OCI-LY7 (cell line): Measurements from ENCODE around the gene DHFR2.

ENCODE experiments used
- EZH2phosphoT487 ChIP-seq: fragments of 200-600 bp; sonication (generic); IDR thresholded peaks from 2 replicates; pipeline ENCODE4 v1.6.1; 2018; ENCODE audit warnings: low read depth, borderline replicate concordance, mild to moderate bottlenecking, mixed run types, antibody characterized with exemption, low read length, moderate library complexity, mixed read lengths
- TF ChIP-seq, protein P1 (sequence below): fragments of 200-600 bp; sonication (generic); conservative IDR thresholded peaks from 2 replicates; pipeline ENCODE4 v1.5.1; 2014; ENCODE audit warnings: mild to moderate bottlenecking, antibody characterized with exemption, low read length, moderate library complexity, mixed read lengths

DNA sequence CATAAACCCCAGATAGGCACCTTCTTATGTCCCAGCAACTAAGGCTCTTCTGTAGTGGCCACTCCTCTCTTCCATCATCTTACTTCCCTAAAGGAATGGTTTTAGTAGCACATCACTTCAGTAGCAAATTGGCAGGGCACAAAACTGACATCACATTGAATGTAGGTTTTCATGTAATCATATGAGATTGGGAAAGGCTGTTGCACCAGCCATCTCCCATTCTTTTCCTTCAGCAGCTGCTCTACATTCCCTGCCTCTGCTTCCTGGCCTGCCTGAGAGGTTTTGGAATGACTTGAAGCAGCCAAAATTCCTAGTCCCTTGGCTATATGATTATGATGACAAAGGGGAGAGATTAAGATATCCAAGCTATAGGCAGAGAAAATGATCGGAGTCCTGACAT lies 36.6 kb upstream of the DHFR2 start:
- TF ChIP-seq, protein P1, sequence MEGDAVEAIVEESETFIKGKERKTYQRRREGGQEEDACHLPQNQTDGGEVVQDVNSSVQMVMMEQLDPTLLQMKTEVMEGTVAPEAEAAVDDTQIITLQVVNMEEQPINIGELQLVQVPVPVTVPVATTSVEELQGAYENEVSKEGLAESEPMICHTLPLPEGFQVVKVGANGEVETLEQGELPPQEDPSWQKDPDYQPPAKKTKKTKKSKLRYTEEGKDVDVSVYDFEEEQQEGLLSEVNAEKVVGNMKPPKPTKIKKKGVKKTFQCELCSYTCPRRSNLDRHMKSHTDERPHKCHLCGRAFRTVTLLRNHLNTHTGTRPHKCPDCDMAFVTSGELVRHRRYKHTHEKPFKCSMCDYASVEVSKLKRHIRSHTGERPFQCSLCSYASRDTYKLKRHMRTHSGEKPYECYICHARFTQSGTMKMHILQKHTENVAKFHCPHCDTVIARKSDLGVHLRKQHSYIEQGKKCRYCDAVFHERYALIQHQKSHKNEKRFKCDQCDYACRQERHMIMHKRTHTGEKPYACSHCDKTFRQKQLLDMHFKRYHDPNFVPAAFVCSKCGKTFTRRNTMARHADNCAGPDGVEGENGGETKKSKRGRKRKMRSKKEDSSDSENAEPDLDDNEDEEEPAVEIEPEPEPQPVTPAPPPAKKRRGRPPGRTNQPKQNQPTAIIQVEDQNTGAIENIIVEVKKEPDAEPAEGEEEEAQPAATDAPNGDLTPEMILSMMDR = no peak
- no peak for TF ChIP-seq EZH2phosphoT487
